SK-N-SH (cell line): Measurements from ENCODE around the gene KRTAP5-9. TPM values are rescaled to one million over a fixed set of nuclear protein-coding genes. Genes with fewer than 3 reads are reported as not detected.

Source experiments
- CTCF ChIA-PET: fragments of 300-600, 350-600 bp; formaldehyde crosslinking; extraction: SDS; loops from one replicate; lab custom pipeline; 2021; lab: Yijun Ruan, JAX
- POLR2A ChIA-PET: fragments of 350-600 bp; sonication (Branson Sonifier 250); formaldehyde crosslinking; extraction: SDS; loops from one replicate; lab custom pipeline; 2020; ENCODE audit warnings: antibody characterized with exemption, inconsistent platforms; lab: Yijun Ruan, JAX
- DNase-seq: peaks from one replicate; pipeline ENCODE4 v3.0.0; 2012
- H2AFZ ChIP-seq: fragments of 200-600 bp; sonication (generic); 2 replicates; pipeline ENCODE4 v1.8.1; 2016; ENCODE audit warnings: antibody characterized with exemption, mild to moderate bottlenecking, low read depth
- H3F3A ChIP-seq: fragments of 200-600 bp; sonication (generic); replicated peaks from 2 replicates; pipeline ENCODE3; 2016; ENCODE audit warnings: antibody characterized with exemption, mild to moderate bottlenecking; ENCODE audit not compliant: insufficient read depth
- H3K27ac ChIP-seq, 2 experiments: fragments of 200-500 bp in 1 of 2; fragments of 200-600 bp in 1 of 2; sonication (Bioruptor generic) in 1 of 2; sonication (generic), shearing (Covaris generic) in 1 of 2; 2 replicates each; pipeline versions ENCODE4 v1.5.1 to v1.6.1; 2014 to 2016; ENCODE audit warnings: low read depth in 2 of 2, inconsistent platforms in 1 of 2, low read length in 1 of 2, mild to moderate bottlenecking in 1 of 2, mixed read lengths in 1 of 2
- H3K27me3 ChIP-seq: fragments of 200-600 bp; sonication (generic), shearing (Covaris generic); 2 replicates; pipeline ENCODE4 v1.6.1; 2016; ENCODE audit warnings: mixed run types; ENCODE audit not compliant: insufficient read depth
- H3K36me3 ChIP-seq, 2 experiments: fragments of 200-500 bp in 1 of 2; fragments of 200-600 bp in 1 of 2; sonication (Bioruptor generic) in 1 of 2; sonication (generic) in 1 of 2; replicated peaks in 1 of 2; 2 replicates each; pipeline versions ENCODE3 to v1.5.1; 2014 to 2016; ENCODE audit warnings: low read length in 1 of 2, mild to moderate bottlenecking in 1 of 2; ENCODE audit not compliant: insufficient read depth in 2 of 2, control insufficient read depth in 1 of 2
- H3K4me1 ChIP-seq, 2 experiments: fragments of 200-500 bp in 1 of 2; fragments of 200-600 bp in 1 of 2; sonication (Bioruptor generic) in 1 of 2; sonication (generic), shearing (Covaris generic) in 1 of 2; 2 replicates each; pipeline versions ENCODE4 v1.5.1 to v1.6.1; 2014 to 2016; ENCODE audit warnings: low read depth in 1 of 2, low read length in 1 of 2, mixed run types in 1 of 2; ENCODE audit not compliant: insufficient read depth in 2 of 2, control insufficient read depth in 1 of 2
- H3K4me2 ChIP-seq: fragments of 200-600 bp; sonication (generic), shearing (Covaris generic); 2 replicates; pipeline ENCODE4 v1.6.1; 2017; ENCODE audit warnings: mixed run types
- H3K4me3 ChIP-seq, 2 experiments: fragments of 200-500 bp in 1 of 2; fragments of 200-600 bp in 1 of 2; sonication (Bioruptor generic) in 1 of 2; sonication (generic), shearing (Covaris generic) in 1 of 2; 2 replicates each; pipeline versions ENCODE4 v1.5.1 to v1.8.1; 2014 to 2016; ENCODE audit warnings: low read depth in 2 of 2, inconsistent platforms in 1 of 2, low read length in 1 of 2, mild to moderate bottlenecking in 1 of 2, mixed read lengths in 1 of 2, moderate library complexity in 1 of 2
- H3K79me2 ChIP-seq: fragments of 200-600 bp; sonication (generic); 2 replicates; pipeline ENCODE4 v1.8.1; 2017; ENCODE audit warnings: mild to moderate bottlenecking; ENCODE audit not compliant: insufficient read depth
- H3K9ac ChIP-seq: fragments of 200-600 bp; sonication (generic); 2 replicates; pipeline ENCODE4 v1.6.1; 2017; ENCODE audit warnings: mixed run types
- H3K9me2 ChIP-seq: fragments of 200-600 bp; sonication (generic); 2 replicates; pipeline ENCODE4 v1.6.1; 2017; ENCODE audit warnings: mixed run types
- H3K9me3 ChIP-seq: fragments of 200-600 bp; sonication (generic); 2 replicates; pipeline ENCODE4 v1.6.1; 2017; ENCODE audit warnings: mixed run types, mild to moderate bottlenecking, moderate library complexity
- H4K20me1 ChIP-seq: fragments of 200-600 bp; sonication (generic); 2 replicates; pipeline ENCODE4 v1.6.1; 2017; ENCODE audit warnings: mild to moderate bottlenecking, mixed run types; ENCODE audit not compliant: insufficient read depth
- CHD2 ChIP-seq: fragments of 150-350 bp; IDR thresholded peaks from 2 replicates; pipeline ENCODE4 v1.6.1; 2018; ENCODE audit warnings: low read length; ENCODE audit not compliant: partially characterized antibody
- ELF1 ChIP-seq: IDR thresholded peaks from 2 replicates; pipeline ENCODE4 v1.4.0; 2012
- FOSL2 ChIP-seq: IDR thresholded peaks from 2 replicates; pipeline ENCODE4 v1.4.0; 2012; ENCODE audit warnings: low read depth, mild to moderate bottlenecking, moderate library complexity, borderline replicate concordance
- FOXM1 ChIP-seq: IDR thresholded peaks from 2 replicates; pipeline ENCODE4 v1.4.0; 2012; ENCODE audit warnings: low read depth, mild to moderate bottlenecking
- GATA2 ChIP-seq: sonication (generic); formaldehyde crosslinking; IDR thresholded peaks from 2 replicates; pipeline ENCODE4 v1.5.0; 2020; ENCODE audit warnings: mild to moderate bottlenecking, missing genetic modification reagents
- NRF1 ChIP-seq: IDR thresholded peaks from 2 replicates; pipeline ENCODE4 v1.6.1; 2012; ENCODE audit warnings: low read depth, mild to moderate bottlenecking, low read length
- RAD21 ChIP-seq: IDR thresholded peaks from 2 replicates; pipeline ENCODE4 v1.6.1; 2012; ENCODE audit warnings: mild to moderate bottlenecking, low read length
- RXRA ChIP-seq: IDR thresholded peaks from 2 replicates; pipeline ENCODE4 v1.4.0; 2012; ENCODE audit warnings: low read depth, mild to moderate bottlenecking, borderline replicate concordance
- SIN3A ChIP-seq: IDR thresholded peaks from 2 replicates; pipeline ENCODE4 v1.6.1; 2012; ENCODE audit warnings: low read depth, mild to moderate bottlenecking, low read length, moderate library complexity, borderline replicate concordance
- SMC3 ChIP-seq: IDR thresholded peaks from 2 replicates; pipeline ENCODE4 v1.6.1; 2012; ENCODE audit warnings: low read depth, low read length, improper control_type of control experiment
- TAF1 ChIP-seq: IDR thresholded peaks from 2 replicates; pipeline ENCODE4 v1.6.1; 2012; ENCODE audit warnings: low read depth, mild to moderate bottlenecking, low read length, moderate library complexity, borderline replicate concordance
- TCF12 ChIP-seq: IDR thresholded peaks from 2 replicates; pipeline ENCODE4 v1.4.0; 2012
- YY1 ChIP-seq: IDR thresholded peaks from 2 replicates; pipeline ENCODE4 v1.4.0; 2012; ENCODE audit warnings: low read depth, mild to moderate bottlenecking
- WGBS: methylation state at CpG from one replicate; pipeline ENCODE4 v1.1.6; 2017; ENCODE audit warnings: low lambda C conversion rate; 5-methylcytosine and 5-hydroxymethylcytosine counted together
- polyA plus RNA-seq, 3 experiments: library from polyadenylated mRNA; depleted of rRNA; stranded (reverse); fragments of >200 nt; gene quantifications; 2 replicates each; pipeline ENCODE4 v1.2.3, GENCODE V29; 2012
- TF ChIP-seq, protein P1 (sequence below): IDR thresholded peaks from 2 replicates; pipeline ENCODE4 v1.6.1; 2012; ENCODE audit warnings: mild to moderate bottlenecking, low read depth, low read length, moderate library complexity
- TF ChIP-seq, protein P2 (sequence below): IDR thresholded peaks from 2 replicates; pipeline ENCODE4 v1.4.0; 2012; ENCODE audit warnings: low read depth
- TF ChIP-seq, protein P3 (sequence below): IDR thresholded peaks from 2 replicates; pipeline ENCODE4; 2012
- TF ChIP-seq, protein P4 (sequence below): fragments of 150-350 bp; IDR thresholded peaks from 2 replicates; pipeline ENCODE4 v1.6.1; 2017; ENCODE audit warnings: antibody characterized with exemption, low read length, low read depth, borderline replicate concordance

KRTAP5-9 gene
- polyA plus RNA-seq, 1 of the 3 experiments (the other 2 are of a cell fraction), result not detected

DNA sequence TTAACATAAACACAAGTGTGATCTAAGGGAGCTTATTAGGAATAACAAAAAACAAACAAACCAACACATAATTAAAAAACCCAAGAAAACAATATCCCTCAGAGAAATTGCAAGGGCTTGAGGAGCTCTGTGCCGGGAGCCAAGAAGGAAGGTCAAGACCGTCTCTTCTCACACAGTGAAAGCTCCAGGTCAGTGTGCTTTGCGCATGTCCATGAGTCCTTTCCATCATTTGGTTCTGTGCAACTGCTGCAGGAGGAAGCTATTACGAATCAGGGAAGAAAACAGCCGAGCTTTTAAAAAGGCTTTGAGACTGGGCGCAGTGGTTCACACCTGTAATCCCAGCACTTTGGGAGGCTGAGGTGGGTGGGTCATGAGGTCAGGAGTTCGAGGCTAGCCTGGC lies 5.8 kb upstream of the KRTAP5-9 start:
- no peaks in the 10 kb centered on the region for H3K79me2 ChIP-seq
- no peak overlapping the region for H3K9ac ChIP-seq
- no peak overlapping the region for H3K4me2 ChIP-seq
- ChIA-PET CTCF (interaction anchor here (0.7 to 1.7 kb wide), 3 partner anchors 14 to 38 kb away, joined by 3 to 9 read pairs (median 9); no protein-coding TSS in a partner anchor), POLR2A (no interaction called here)
- H4K20me1 ChIP-seq, result no peaks in the 10 kb centered on the region
- 47% methylated on average over 7 of the region's 7 CpGs for WGBS
- no peak overlapping the region for H3K27ac ChIP-seq
- H3K4me1 ChIP-seq, result peaks cover 0 to 10% of the 10 kb centered on the region in 2 experiments; a peak in 1 of 4 replicates
- no peaks in the 10 kb centered on the region for H3K36me3 ChIP-seq
- H3F3A ChIP-seq, result no peaks in the 10 kb centered on the region
- H3K9me3 ChIP-seq, result no peaks in the 10 kb centered on the region
- DNase-seq, result no peak
- H3K27me3 ChIP-seq, result no peaks in the 10 kb centered on the region
- no peak overlapping the region for H2AFZ ChIP-seq
- no peak overlapping the region for H3K4me3 ChIP-seq
- TF ChIP-seq SIN3A, result no peak
- no peak for TF ChIP-seq TCF12
- no peak for TF ChIP-seq SMC3
- no peak for TF ChIP-seq NRF1
- no peak for TF ChIP-seq GATA2 (CRISPR knock-in tag)
- TF ChIP-seq, protein P1, sequence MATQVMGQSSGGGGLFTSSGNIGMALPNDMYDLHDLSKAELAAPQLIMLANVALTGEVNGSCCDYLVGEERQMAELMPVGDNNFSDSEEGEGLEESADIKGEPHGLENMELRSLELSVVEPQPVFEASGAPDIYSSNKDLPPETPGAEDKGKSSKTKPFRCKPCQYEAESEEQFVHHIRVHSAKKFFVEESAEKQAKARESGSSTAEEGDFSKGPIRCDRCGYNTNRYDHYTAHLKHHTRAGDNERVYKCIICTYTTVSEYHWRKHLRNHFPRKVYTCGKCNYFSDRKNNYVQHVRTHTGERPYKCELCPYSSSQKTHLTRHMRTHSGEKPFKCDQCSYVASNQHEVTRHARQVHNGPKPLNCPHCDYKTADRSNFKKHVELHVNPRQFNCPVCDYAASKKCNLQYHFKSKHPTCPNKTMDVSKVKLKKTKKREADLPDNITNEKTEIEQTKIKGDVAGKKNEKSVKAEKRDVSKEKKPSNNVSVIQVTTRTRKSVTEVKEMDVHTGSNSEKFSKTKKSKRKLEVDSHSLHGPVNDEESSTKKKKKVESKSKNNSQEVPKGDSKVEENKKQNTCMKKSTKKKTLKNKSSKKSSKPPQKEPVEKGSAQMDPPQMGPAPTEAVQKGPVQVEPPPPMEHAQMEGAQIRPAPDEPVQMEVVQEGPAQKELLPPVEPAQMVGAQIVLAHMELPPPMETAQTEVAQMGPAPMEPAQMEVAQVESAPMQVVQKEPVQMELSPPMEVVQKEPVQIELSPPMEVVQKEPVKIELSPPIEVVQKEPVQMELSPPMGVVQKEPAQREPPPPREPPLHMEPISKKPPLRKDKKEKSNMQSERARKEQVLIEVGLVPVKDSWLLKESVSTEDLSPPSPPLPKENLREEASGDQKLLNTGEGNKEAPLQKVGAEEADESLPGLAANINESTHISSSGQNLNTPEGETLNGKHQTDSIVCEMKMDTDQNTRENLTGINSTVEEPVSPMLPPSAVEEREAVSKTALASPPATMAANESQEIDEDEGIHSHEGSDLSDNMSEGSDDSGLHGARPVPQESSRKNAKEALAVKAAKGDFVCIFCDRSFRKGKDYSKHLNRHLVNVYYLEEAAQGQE, result no peak
- TF ChIP-seq FOXM1, result no peak
- TF ChIP-seq, protein P2, sequence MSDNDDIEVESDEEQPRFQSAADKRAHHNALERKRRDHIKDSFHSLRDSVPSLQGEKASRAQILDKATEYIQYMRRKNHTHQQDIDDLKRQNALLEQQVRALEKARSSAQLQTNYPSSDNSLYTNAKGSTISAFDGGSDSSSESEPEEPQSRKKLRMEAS, result no peak
- TF ChIP-seq CHD2, result no peak
- TF ChIP-seq TAF1, result no peak
- TF ChIP-seq FOSL2, result no peak
- TF ChIP-seq RXRA, result no peak
- TF ChIP-seq YY1, result no peak
- TF ChIP-seq RAD21, result no peak
- TF ChIP-seq, protein P3, sequence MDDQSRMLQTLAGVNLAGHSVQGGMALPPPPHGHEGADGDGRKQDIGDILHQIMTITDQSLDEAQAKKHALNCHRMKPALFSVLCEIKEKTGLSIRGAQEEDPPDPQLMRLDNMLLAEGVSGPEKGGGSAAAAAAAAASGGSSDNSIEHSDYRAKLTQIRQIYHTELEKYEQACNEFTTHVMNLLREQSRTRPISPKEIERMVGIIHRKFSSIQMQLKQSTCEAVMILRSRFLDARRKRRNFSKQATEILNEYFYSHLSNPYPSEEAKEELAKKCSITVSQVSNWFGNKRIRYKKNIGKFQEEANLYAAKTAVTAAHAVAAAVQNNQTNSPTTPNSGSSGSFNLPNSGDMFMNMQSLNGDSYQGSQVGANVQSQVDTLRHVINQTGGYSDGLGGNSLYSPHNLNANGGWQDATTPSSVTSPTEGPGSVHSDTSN, result no peak
- no peak for TF ChIP-seq ELF1
- TF ChIP-seq, protein P4, sequence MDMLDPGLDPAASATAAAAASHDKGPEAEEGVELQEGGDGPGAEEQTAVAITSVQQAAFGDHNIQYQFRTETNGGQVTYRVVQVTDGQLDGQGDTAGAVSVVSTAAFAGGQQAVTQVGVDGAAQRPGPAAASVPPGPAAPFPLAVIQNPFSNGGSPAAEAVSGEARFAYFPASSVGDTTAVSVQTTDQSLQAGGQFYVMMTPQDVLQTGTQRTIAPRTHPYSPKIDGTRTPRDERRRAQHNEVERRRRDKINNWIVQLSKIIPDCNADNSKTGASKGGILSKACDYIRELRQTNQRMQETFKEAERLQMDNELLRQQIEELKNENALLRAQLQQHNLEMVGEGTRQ, result no peak
- no peaks in the 10 kb centered on the region for H3K9me2 ChIP-seq
